Measurements from ENCODE around the gene RNF44. TPM values are rescaled to one million over a fixed set of nuclear protein-coding genes. Genes with fewer than 3 reads are reported as not detected.

Gene RNF44
- total and polyA plus RNA-seq, 2 of the 13 experiments (the other 11 are each of a cell fraction or from before 2014, with no cell fraction given): 9.2 to 16.8 TPM

DNA sequence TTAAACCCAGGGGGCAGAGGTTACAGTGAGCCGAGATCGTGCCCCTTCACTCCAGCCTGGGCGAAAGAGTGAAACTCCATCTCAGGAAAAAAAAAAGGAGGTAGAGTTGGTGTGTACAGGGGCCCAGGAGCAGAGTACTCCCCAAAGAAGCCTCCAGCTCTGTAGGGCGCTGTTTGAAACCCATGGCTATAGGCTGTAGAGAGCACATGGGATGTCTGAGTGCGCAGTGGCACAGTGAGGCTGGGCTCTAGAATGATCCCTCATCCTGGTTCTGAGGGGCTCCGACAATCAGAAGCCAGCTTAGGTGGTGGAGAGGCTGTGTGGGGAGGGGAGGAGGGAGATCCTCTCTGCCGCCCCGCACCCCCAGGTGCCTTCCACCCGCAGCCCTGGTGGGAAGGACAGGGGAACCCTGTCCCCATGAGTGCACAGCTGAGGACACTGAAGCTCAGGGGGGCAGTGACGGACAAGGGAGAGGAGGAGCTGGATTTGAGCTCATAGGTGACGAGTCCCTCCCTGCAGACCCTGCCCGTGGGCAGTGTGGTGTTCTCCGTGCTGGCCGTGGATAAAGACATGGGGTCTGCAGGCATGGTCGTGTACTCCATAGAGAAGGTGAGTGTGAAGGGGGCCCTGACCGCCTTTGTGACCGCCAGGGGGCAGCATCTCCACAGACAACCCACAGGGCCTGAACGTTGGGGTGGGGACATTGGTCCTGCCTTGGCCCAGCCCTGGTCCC is 36.5 kb upstream of the RNF44 start (continued):
- TF ChIP-seq ZNF251 (CRISPR knock-in tag; IDR thresholded peaks at IDR 0.05): no peak
- TF ChIP-seq MAFG (CRISPR knock-in tag; IDR thresholded peaks at IDR 0.05): no peak
- TF ChIP-seq, protein P1, sequence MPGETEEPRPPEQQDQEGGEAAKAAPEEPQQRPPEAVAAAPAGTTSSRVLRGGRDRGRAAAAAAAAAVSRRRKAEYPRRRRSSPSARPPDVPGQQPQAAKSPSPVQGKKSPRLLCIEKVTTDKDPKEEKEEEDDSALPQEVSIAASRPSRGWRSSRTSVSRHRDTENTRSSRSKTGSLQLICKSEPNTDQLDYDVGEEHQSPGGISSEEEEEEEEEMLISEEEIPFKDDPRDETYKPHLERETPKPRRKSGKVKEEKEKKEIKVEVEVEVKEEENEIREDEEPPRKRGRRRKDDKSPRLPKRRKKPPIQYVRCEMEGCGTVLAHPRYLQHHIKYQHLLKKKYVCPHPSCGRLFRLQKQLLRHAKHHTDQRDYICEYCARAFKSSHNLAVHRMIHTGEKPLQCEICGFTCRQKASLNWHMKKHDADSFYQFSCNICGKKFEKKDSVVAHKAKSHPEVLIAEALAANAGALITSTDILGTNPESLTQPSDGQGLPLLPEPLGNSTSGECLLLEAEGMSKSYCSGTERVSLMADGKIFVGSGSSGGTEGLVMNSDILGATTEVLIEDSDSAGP (CRISPR knock-in tag; IDR thresholded peaks at IDR 0.05; ENCODE audit: borderline replicate concordance): peak; percentile 17; the same call in 1 of the 2 replicates

- no peak for ATAC-seq
- in situ Hi-C loops (cut with HindIII; ENCODE audit: extremely low pct_ligation_motif_present, low pct_unique_long_range_greater_than_20kb) (no loop called here), intact Hi-C loops (cut with micrococcal nuclease; ENCODE audit: unreplicated experiment) (no loop called here)
- WGBS (ENCODE audit: low lambda C conversion rate): 95% methylated on average over 6 of the region's 6 CpGs
- DNase-seq (ENCODE audit: low spot score): no peak
- Histone ChIP-seq H3K36me3 (replicated peaks in 1 of 2; ENCODE audit: control insufficient read depth in 1 of 2, insufficient read depth in 2 of 2, low read length in 2 of 2) (no peaks in the 10 kb centered on the region), H3K4me2 (ENCODE audit: low read depth, low read length) (no peak overlapping the region), H3K27ac (ENCODE audit: extremely low read length, insufficient read depth, low read length) (no peak overlapping the region), H3K9ac (ENCODE audit: insufficient read depth, low read depth, low read length) (no peak overlapping the region), H3K4me3 (replicated peaks in 1 of 3; ENCODE audit: insufficient read depth in 1 of 3, low read depth in 2 of 3, low read length in 3 of 3) (no peak overlapping the region), H2AFZ (ENCODE audit: low read length) (no peak overlapping the region), H3K79me2 (ENCODE audit: insufficient read depth, low read length) (no peaks in the 10 kb centered on the region), H4K20me1 (ENCODE audit: insufficient read depth, low read length) (no peaks in the 10 kb centered on the region), H3K9me3 (ENCODE audit: low read length) (no peaks in the 10 kb centered on the region), H3K27me3 (ENCODE audit: control insufficient read depth in 1 of 2, insufficient read depth in 2 of 2, low read length in 2 of 2) (no peaks in the 10 kb centered on the region), H3K4me1 (ENCODE audit: insufficient read depth, low read length) (no peaks in the 10 kb centered on the region)
- FAIRE-seq: no peak
- no TSS peak for BruUV-seq (replicated peaks)
- TF ChIP-seq STAT5B (CRISPR knock-in tag; IDR thresholded peaks at IDR 0.05) (no peak), ZNF3 (CRISPR knock-in tag; IDR thresholded peaks at IDR 0.05) (no peak), ZNF333 (CRISPR knock-in tag; IDR thresholded peaks at IDR 0.05; ENCODE audit: borderline replicate concordance) (no peak), ZNF720 (CRISPR knock-in tag; IDR thresholded peaks at IDR 0.05) (no peak), EHMT2 (IDR thresholded peaks at IDR 0.05; ENCODE audit: borderline replicate concordance, low read depth, low read length) (no peak), ZNF234 (CRISPR knock-in tag; conservative IDR thresholded peaks at IDR 0.05) (no peak), BCL6 (CRISPR knock-in tag; IDR thresholded peaks at IDR 0.05) (no peak), MNT (IDR thresholded peaks at IDR 0.05) (no peak), FOXP1 (IDR thresholded peaks at IDR 0.05) (no peak), FOXP1 (CRISPR knock-in tag; IDR thresholded peaks at IDR 0.05) (no peak)
- TF ChIP-seq, protein P2, sequence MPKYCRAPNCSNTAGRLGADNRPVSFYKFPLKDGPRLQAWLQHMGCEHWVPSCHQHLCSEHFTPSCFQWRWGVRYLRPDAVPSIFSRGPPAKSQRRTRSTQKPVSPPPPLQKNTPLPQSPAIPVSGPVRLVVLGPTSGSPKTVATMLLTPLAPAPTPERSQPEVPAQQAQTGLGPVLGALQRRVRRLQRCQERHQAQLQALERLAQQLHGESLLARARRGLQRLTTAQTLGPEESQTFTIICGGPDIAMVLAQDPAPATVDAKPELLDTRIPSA (CRISPR knock-in tag; IDR thresholded peaks at IDR 0.05; ENCODE audit: borderline replicate concordance): no peak
- TF ChIP-seq, protein P3, sequence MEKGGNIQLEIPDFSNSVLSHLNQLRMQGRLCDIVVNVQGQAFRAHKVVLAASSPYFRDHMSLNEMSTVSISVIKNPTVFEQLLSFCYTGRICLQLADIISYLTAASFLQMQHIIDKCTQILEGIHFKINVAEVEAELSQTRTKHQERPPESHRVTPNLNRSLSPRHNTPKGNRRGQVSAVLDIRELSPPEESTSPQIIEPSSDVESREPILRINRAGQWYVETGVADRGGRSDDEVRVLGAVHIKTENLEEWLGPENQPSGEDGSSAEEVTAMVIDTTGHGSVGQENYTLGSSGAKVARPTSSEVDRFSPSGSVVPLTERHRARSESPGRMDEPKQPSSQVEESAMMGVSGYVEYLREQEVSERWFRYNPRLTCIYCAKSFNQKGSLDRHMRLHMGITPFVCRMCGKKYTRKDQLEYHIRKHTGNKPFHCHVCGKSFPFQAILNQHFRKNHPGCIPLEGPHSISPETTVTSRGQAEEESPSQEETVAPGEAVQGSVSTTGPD (CRISPR knock-in tag; IDR thresholded peaks at IDR 0.05): no peak
- CTCF ChIA-PET (ENCODE audit: low intra/inter-chr PET ratio, low total read pairs): no interaction called here
- POLR2A ChIA-PET: no interaction called here
Measured at GRCh38 chr5:176570044-176570443, 32.8 kb upstream of the RNF44 start.

Data from HepG2 (cell line).